ENCODE results near the gene BSN. TPM values are rescaled to one million over a fixed set of nuclear protein-coding genes. Genes with fewer than 3 reads are reported as not detected.

The BSN gene
- total RNA-seq, 1 donor from 2014 or later, result 0.39 TPM

DNA sequence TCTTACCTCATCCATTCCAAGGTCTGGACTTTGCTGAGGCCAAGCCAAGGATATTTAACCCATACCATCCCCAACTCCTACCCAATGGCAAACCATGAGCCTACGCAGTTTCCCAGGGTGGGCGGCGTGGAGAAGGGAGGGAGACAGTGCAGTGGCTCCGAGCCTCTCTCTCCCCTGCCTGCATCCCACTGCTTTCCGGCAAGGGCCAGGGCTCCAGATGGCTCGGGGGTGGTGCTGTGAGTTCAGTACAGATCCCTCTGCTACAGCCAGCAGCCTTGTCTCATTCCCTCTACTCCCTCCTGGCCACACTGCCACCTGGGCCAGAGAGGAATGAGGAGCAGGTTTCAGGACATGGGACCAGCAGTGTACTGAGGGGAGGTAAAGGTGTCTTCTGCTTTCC, 75.6 kb downstream of the BSN start:
- DNase-seq, result no peak

DNA sequence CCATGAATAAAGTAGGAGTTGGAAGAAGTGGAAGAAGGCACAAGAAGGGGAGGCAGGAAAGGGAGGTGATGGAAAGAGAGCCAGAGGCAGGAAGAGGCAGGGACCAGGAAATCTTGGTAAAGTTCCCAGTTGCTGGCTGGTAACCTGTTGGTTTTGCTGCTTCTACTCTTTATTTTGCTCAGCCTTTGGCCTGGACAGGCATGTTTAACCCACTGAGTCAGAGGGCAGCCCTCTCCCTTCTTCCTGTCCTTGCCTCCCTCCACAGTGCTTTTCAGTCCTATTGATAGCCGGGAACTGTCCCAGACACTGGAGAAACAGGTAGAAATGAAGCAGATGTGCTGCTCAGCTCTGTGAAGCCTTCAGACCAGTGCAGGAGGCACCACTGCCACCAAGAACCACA, 76.5 kb downstream of the BSN start:
- no peak for DNase-seq

DNA sequence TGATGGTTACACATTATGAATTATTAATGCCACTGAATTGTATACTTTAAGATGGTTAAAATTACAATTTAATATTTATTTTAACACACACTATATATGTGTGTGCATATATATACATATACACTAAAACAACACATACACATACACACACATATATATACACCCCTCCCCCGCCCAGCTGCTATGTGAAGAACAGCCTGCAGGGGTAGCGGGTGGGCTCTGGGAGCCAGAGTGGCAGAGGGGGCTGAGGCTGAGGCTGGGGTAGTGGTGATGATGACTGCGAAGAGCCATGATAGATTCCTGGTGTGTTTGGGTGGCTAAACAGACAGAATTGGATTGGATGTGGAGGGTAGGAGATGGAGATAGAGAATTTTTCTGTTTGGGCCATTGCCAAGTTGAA, 80.5 kb downstream of the BSN start:
- DNase-seq, result no peak

DNA sequence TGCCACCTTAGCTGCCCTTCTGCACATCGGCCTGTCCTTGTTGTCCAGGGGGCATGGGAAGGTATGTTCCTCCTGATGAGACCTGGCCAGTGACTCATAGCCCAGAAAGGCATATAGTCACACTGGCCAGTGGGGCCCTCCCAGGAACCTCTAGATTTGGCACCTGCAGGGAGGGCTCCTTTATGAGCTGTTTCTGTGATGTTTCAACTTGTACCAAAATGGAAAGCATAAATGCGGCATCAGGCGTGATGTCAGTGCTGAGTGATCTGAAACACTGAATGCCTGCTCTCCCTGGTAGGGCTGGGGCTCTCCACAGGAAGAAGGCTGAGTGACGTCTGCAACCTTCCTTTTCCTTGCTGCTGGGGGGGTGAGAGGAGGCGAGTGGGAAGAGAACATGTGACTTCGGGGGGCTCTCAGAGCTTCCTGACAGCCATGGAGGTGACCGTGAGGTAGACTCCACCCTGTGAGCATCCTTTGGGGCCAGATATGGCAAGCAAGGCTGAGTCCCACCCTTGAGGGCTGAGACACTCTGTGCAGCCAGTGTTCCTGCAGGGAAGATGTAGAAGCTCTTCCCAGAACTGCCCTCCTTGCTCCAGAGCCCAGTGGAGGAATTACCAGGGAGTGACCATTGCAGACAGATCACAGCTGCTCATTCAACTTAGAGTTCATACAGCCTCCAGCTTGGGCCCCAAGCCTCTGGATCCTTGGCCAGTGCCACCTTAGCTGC, 82.8 kb downstream of the BSN start:
- DNase-seq, result no peak

DNA sequence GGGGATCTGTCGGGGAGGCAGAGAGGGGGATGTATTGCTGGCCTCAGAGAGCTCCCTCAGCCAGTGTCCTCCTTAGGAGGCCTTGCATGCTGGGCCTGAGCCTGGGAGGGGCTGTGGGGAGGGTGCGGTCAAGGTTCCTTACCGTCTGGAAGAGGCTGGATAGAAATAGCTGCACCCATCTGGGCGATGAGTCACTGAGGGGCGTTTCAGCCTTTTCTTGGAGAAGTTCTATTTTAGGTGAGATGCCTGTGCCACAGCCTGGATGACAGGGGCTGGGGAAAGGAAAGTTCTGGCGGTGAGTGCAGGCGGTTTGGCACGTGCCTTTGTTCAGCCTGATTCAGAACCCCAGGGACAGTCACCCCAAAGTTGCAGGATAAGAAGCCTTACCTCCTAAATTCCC, 84.2 kb downstream of the BSN start:
- no peak for DNase-seq

DNA sequence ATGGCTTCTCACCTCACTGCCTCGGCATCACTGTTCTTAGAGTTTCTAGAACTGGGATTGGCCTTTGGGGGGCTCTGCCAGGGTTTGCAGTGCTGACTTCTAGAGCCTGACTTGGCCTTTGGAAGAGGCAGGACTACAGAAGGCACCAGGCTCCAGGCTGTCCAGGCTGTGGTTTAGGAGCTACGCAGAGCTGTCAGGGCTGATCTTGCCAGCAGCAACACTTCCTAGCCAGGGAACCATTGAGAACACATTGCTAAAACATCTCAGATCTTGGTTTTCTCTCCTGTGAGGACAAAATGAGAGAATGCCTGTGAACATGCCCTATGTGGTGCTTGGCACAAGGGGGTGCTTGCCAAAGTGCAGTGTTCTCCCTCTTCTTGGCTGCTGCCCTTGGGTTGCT, 85.3 kb downstream of the BSN start:
- DNase-seq, result no peak

DNA sequence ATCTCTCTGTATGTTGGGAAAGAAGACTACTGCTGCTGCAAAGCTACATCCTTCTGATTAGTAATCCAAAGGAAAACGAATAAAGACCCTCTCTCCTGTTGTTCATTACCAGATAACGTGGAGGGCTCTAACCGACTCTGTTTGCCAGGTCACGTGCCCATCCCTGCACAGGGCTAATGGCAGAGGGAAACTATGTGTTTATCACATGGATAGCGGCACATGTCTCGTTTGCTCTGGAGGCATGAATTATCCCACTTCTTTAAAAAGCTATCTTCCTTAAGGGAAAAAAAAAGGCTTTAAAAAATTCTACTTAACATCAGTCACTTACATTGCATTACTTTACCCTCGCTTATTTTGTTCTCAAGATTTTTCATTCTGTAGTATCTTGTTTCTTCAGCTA, 87.0 kb downstream of the BSN start:
- DNase-seq, result no peak

DNA sequence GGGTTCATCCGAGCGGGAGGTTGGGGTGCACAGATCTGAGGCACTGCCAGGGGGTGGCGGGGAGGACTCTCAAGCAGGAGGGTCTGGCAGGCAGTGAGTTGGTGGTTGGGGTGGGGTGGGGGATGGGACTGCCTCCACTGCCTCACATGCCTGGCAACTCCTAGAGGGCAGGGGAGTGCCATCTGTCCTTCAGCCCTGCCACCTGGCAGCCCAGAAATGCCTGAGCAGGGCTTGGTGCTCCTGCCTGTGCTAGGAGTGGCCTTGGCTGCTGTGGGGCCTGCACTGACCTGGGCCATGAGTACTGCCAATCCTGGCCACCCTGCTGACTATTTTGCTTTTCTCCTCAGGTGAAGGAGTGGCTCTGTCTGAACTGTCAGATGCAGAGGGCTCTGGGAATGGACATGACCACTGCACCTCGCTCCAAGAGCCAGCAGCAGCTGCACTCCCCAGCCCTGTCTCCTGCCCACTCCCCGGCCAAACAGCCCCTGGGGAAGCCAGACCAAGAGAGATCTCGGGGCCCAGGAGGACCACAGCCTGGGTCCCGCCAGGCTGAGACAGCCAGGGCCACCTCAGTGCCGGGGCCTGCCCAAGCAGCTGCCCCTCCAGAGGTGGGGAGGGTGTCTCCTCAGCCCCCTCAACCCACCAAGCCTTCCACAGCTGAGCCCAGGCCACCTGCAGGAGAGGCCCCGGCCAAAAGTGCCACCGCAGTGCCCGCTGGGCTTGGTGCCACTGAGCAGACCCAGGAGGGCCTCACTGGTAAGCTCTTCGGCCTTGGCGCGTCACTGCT, 87.8 kb downstream of the BSN start:
- no peak for DNase-seq

DNA sequence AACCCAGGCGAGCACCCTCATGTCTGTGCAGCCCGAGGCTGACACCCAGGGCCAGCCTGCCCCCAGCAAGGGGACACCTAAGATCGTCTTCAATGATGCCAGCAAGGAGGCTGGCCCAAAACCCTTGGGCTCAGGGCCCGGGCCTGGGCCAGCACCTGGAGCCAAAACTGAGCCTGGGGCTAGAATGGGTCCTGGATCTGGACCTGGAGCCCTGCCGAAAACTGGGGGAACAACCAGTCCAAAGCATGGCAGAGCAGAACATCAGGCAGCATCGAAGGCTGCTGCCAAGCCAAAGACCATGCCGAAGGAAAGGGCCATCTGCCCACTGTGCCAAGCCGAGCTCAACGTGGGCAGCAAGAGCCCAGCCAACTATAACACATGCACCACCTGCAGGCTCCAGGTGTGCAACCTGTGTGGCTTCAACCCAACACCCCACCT, 88.5 kb downstream of the BSN start:
- no peak for DNase-seq

DNA sequence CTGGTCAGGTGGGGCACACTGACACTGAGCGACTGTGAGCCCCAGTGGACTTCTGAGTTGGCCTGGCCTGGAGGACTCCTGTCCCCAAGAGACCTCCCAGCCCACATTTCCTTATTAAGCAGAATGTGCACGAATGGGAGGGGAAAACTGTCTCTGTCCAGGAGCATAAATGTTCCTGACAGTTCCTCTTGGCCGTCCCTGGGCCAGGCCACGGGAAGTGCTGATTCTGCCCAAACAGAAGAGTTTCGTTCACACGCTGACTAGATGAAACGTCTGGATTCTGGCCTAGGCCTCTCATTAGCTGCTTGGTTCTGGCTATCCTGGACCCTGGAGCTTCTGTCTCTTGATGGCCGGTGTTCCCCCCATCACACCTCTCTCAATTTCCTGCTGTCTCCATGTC, 90.4 kb downstream of the BSN start:
- no peak for DNase-seq

DNA sequence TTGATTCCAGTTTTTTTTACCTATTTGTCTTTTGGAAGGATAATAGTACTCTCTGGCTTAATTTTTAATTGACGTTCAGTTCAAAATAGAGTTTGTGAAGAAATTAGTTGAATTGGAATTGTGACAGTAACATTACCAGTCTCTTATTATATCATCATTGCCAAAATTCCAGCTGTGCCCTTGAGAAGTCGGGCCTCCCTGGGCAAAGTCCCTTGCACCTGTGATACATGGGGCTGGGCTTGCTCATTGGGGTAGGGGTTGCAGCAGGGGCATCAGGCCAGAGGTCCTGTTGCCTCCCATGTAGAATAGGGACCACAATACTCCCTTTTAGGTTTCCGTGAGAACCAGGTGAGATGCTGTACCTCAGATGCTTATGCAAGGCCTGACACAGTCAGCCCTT, 92.0 kb downstream of the BSN start:
- no peak for DNase-seq

DNA sequence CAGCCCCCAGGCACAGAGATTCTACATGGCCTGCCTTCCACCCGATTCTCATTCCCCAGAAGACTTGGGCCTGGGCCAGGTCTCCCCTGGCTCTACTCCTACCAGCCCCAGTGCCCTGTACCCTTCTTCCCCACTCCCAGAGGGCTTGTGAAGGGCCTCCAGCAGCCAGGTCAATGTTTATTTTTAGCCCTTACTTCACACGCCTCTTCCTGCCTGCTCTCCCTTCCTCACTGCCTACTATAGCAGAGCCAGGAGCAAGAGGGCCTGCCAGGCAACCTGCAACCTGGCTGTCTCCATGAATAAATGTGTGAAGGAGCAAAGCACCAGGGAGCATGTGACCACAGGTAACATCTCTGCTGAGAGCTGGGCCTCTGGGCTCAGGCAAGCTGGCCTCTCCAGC, 93.5 kb downstream of the BSN start:
- no peak for DNase-seq

DNA sequence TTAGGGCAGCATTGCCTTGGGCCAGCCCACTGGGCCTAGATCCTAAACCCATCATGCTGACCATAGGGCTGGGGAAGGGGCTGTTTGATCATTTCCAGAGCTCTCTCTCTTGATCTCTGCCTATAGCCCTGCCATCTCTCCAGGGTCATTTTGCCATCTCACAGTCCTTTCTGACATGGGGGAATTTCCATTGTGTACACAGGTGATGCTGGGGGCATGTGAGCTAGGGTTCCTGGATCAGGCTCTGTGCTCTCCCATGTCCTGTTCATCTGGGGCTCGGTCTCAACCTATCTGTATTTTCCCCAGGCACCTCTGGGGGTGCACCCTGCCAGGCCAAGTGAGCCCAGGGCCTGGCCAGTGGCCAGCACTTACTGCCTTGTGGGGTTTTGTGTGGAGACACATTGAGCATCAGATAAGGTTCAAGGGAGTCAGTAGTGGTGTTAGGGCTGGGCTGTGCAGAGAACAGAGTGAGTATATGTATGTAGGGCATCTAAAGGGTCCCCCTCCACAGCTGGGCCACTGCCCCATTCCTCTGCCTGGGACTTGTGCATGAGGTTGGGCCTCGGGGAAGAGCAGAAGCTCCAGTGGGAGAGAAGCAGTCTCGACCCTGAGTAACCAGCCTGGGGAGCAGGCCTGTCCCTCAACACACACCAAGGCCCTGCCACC, 94.2 kb downstream of the BSN start:
- DNase-seq, result no peak

DNA sequence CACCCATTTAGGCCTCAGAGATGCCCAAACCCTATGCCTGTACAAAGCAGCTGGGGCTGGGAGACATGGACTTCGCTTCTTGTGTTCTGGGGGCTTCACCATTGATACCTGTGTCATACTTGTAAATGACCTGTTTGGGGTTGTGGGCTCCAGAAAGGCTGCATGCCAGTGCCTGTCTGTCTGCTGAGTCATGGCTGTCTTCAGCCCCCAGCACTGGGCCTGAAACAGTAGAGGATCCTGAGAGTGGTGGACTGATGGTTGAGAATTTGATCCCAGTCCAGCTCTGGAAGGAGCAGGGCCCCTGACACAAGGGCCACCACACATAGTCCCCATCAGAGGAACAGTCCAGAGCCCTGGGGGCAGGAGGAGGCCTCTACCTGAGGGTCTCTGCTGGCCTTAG, 95.3 kb downstream of the BSN start:
- DNase-seq, result no peak

DNA sequence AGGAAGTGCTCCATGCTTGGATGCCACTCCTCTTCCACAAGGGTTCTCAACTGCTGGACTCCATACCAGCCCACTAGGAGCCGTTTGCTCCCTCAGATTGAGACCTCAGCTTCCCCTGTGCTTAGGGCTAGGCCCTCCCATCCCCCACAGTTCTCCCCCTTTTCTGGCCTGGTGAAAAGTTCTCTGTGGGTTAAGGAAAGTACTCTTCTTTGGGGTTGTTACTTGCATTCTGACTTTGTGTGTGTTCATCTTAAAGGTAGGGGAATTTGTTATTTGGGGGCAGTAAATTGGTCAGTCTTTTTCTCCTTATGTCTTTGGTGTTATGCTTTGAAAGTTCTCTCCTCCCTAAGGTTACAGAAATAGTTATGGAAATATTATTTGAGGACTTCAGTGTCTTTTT, 95.9 kb downstream of the BSN start:
- DNase-seq, result no peak

DNA sequence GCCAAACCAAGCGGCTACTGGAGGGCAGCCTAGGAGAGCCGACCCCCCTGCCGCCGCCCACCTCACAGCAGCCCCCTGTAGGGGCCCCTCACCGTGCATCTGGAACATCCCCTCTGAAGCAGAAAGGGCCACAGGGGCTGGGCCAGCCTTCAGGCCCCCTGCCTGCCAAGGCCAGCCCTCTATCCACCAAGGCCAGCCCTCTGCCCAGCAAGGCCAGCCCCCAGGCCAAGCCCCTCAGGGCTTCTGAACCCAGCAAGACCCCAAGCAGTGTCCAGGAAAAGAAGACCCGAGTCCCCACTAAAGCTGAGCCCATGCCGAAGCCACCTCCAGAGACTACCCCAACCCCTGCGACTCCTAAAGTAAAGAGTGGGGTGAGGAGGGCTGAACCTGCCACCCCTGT, 96.4 kb downstream of the BSN start:
- DNase-seq, result no peak

DNA sequence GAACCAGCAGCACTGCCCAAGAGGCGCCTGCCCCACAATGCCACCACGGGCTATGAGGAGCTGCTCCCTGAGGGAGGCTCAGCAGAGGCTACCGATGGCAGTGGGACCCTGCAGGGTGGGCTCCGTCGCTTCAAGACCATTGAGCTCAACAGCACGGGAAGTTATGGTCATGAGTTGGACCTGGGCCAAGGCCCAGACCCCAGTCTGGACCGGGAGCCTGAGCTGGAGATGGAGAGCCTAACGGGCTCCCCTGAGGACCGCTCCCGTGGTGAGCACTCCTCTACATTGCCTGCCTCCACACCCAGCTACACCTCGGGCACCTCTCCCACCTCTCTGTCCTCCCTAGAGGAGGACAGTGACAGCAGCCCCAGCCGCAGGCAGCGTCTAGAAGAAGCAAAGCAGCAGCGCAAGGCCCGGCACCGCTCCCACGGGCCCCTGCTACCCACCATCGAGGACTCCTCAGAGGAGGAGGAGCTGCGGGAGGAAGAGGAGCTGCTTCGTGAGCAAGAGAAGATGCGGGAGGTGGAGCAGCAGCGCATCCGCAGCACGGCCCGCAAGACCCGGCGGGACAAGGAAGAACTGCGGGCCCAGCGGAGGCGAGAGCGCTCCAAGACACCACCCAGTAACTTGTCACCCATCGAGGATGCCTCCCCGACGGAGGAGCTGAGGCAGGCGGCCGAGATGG, 98.1 kb downstream of the BSN start:
- DNase-seq, result no peak

DNA sequence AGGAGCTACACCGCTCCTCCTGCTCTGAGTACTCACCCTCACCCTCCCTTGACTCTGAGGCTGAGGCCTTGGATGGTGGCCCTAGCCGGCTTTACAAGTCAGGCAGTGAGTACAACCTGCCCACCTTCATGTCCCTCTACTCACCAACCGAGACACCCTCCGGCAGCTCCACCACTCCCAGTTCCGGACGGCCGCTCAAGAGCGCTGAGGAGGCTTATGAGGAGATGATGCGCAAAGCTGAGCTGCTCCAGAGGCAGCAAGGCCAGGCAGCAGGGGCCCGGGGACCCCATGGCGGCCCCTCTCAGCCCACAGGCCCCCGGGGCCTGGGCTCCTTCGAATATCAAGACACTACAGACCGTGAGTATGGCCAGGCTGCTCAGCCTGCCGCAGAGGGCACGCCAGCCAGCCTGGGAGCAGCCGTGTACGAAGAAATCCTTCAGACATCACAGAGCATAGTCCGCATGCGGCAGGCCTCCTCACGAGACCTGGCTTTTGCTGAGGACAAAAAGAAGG, 98.7 kb downstream of the BSN start:
- DNase-seq, result no peak

DNA sequence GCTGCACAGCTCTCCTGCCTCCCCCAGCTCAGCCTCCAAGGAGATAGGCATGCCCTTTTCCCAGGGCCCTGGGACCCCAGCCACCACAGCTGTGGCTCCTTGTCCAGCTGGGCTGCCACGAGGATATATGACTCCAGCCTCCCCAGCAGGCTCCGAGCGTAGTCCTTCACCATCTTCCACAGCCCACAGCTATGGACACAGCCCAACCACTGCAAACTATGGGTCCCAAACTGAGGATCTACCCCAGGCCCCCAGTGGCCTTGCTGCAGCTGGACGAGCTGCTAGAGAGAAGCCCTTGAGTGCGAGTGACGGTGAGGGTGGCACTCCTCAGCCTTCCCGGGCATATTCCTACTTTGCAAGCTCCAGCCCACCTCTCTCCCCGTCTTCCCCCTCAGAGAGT, 99.3 kb downstream of the BSN start:
- DNase-seq, result no peak

DNA sequence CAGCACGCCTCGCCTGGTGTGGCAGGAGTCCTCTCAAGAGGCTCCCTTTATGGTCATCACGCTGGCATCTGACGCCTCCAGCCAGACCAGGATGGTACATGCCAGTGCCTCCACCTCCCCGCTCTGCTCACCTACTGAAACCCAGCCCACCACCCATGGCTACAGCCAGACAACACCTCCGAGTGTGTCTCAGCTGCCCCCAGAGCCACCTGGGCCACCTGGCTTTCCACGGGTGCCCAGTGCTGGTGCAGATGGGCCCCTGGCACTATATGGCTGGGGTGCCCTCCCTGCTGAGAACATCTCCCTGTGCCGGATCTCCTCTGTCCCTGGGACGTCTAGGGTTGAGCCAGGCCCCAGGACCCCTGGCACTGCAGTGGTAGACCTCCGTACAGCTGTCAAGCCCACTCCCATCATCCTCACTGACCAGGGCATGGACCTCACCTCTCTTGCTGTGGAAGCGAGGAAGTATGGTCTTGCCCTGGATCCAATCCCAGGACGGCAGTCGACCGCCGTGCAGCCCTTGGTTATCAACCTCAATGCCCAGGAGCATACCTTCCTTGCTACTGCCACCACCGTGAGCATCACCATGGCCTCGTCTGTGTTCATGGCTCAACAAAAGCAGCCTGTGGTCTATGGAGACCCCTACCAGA, 100.0 kb downstream of the BSN start:
- DNase-seq, result no peak

DNA sequence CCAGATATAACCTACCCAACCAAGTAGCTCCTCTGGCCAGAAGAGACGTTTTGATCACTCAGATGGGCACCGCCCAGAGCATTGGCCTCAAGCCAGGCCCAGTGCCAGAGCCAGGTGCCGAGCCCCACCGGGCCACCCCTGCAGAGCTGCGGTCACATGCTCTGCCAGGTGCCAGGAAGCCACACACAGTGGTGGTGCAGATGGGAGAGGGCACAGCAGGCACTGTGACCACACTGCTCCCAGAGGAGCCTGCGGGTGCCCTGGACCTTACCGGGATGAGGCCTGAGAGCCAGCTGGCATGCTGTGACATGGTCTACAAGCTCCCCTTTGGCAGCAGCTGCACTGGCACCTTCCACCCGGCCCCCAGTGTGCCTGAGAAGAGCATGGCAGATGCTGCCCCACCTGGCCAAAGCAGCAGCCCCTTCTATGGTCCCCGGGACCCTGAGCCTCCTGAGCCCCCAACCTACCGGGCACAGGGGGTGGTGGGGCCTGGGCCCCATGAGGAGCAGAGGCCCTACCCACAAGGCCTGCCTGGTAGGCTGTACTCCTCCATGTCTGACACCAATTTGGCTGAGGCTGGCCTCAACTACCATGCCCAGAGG, 100.8 kb downstream of the BSN start:
- no peak for DNase-seq
